K562 (cell line): Measurements from ENCODE around the gene NMRK2. TPM values are rescaled to one million over a fixed set of nuclear protein-coding genes. Genes with fewer than 3 reads are reported as not detected.
A peak's percentile ranks its signal among the peaks of the same experiment; 100 is the strongest.

Experiments
- CBX3 ChIP-seq, 2 experiments: IDR thresholded peaks; 1 replicate in 1 of 2; 2 replicates in 1 of 2; pipeline ENCODE4 v1.6.1; 2012; ENCODE audit warnings: inconsistent platforms in 2 of 2, low read length in 2 of 2, borderline replicate concordance in 1 of 2, control low read depth in 1 of 2
- FUS ChIP-seq: fragments of 200-400 bp; formaldehyde crosslinking; optimal IDR thresholded peaks from 2 replicates; pipeline ENCODE3; 2017; ENCODE audit warnings: low read depth, low read length
- TEAD1 ChIP-seq, 2 experiments: fragments of 450-650 bp in 1 of 2; sonication (generic) in 1 of 2; formaldehyde crosslinking; IDR thresholded peaks; 2 replicates each; pipeline versions ENCODE4 v1.4.0 to v1.8.0; 2020 to 2022; ENCODE audit warnings: mild to moderate bottlenecking in 2 of 2, missing genetic modification reagents in 1 of 2
- polyA plus RNA-seq, 8 experiments: library from polyadenylated mRNA; depleted of rRNA in 4 of 8; stranded (reverse) in 5 of 8; unstranded in 3 of 8; fragments of >200 nt; fragmentation: Nextera tagmentation in 2 of 8; fragmentation: Illumina TruSeq in 1 of 8; extraction: Ambion mirVana in 2 of 8; extraction: Trizol in 1 of 8; gene quantifications; 2 replicates each; pipeline versions ENCODE4 v1.2.1 to v1.2.3, GENCODE V29; 2011 to 2014; ENCODE audit warnings: inconsistent platforms in 1 of 8, missing spikeins in 1 of 8
- total RNA-seq, 7 experiments: library from RNA; depleted of rRNA in 6 of 7; stranded (reverse); fragments of >200 nt in 6 of 7; fragmentation: Illumina TruSeq in 2 of 7; extraction: Trizol in 2 of 7; gene quantifications; 2 replicates each; pipeline versions ENCODE4 v1.2.1 to v1.2.3, GENCODE V29; 2011 to 2021; ENCODE audit warnings: low replicate concordance in 1 of 7
- TF ChIP-seq, protein P1 (sequence below), 2 experiments: fragments of 450-650 bp; formaldehyde crosslinking in 1 of 2; IDR thresholded peaks; 2 replicates each; pipeline versions ENCODE4 v1.4.0 to v1.6.1; 2014 to 2020; ENCODE audit warnings: mild to moderate bottlenecking in 2 of 2, borderline replicate concordance in 1 of 2, low read depth in 1 of 2
- TF ChIP-seq, protein P2 (sequence below): fragments of 200-800 bp; sonication (Bioruptor generic); IDR thresholded peaks from 2 replicates; pipeline ENCODE4 v1.6.1; 2016; ENCODE audit warnings: missing genetic modification characterization, missing compliant biosample characterization
- TF ChIP-seq, protein P3 (sequence below): fragments of 450-650 bp; IDR thresholded peaks from 2 replicates; pipeline ENCODE4 v1.6.1; 2016; ENCODE audit warnings: missing biosample characterization, missing genetic modification characterization
- TF ChIP-seq, protein P4 (sequence below): sonication (generic); formaldehyde crosslinking; IDR thresholded peaks from 2 replicates; pipeline ENCODE4 v1.8.0; 2023; ENCODE audit warnings: mild to moderate bottlenecking, missing genetic modification reagents
- TF ChIP-seq, protein P5 (sequence below), 2 experiments: fragments of 450-650 bp in 1 of 2; sonication (generic) in 1 of 2; formaldehyde crosslinking; conservative IDR thresholded peaks; 2 replicates each; pipeline versions ENCODE4 v1.4.0 to v1.8.1; 2020 to 2022; ENCODE audit warnings: mild to moderate bottlenecking in 1 of 2, missing genetic modification reagents in 1 of 2

Gene NMRK2
- total and polyA plus RNA-seq, 9 of the 15 experiments (the other 6 are each of a cell fraction or from before 2014, with no cell fraction given), result not detected

DNA sequence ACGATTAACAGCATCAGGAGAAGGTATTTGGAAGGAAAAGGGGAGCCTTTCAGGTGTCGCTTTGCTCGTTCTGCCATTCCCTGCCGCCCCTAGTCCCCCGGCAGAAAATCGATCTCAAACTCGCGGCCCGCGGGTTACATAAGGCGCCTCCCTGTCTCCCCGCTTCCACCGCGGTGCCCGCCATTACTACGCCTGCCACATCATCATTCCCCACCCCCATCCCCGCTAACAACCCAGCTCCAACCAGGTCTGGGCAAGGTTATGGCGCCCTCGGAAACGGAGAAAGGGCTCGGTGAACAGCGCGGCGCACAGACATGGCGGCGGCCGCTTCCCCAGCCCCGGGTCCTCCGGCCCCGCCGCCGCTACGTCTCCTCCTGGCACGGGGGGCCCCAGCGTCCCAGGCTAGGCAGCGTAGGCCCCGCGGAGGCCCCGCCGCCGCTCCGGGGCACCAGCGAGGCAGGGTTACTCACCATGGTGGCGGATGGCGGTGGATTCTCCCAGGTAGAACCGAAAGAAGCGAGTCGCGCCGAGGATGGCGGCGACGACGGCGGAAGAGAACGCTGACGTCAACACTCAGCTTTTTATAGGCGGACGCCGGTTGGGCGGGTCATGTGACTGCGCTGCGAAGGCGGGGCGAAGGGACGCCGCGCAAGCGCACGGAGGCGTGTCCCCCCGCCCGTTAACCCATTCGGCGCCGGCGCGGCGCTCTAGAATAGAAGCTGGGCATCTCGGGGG lies 52.2 kb downstream of the NMRK2 start, which contains the start of gene EEF2 (continued):
- TF ChIP-seq, protein P1, sequence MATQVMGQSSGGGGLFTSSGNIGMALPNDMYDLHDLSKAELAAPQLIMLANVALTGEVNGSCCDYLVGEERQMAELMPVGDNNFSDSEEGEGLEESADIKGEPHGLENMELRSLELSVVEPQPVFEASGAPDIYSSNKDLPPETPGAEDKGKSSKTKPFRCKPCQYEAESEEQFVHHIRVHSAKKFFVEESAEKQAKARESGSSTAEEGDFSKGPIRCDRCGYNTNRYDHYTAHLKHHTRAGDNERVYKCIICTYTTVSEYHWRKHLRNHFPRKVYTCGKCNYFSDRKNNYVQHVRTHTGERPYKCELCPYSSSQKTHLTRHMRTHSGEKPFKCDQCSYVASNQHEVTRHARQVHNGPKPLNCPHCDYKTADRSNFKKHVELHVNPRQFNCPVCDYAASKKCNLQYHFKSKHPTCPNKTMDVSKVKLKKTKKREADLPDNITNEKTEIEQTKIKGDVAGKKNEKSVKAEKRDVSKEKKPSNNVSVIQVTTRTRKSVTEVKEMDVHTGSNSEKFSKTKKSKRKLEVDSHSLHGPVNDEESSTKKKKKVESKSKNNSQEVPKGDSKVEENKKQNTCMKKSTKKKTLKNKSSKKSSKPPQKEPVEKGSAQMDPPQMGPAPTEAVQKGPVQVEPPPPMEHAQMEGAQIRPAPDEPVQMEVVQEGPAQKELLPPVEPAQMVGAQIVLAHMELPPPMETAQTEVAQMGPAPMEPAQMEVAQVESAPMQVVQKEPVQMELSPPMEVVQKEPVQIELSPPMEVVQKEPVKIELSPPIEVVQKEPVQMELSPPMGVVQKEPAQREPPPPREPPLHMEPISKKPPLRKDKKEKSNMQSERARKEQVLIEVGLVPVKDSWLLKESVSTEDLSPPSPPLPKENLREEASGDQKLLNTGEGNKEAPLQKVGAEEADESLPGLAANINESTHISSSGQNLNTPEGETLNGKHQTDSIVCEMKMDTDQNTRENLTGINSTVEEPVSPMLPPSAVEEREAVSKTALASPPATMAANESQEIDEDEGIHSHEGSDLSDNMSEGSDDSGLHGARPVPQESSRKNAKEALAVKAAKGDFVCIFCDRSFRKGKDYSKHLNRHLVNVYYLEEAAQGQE (IDR thresholded peaks at IDR 0.05; ENCODE audit: borderline replicate concordance), result peak; percentile 80
- TF ChIP-seq, protein P1 (CRISPR knock-in tag; IDR thresholded peaks at IDR 0.05; ENCODE audit: low read depth), result peak; percentile 65; the same call in 1 of the 2 replicates
- TF ChIP-seq, protein P2, sequence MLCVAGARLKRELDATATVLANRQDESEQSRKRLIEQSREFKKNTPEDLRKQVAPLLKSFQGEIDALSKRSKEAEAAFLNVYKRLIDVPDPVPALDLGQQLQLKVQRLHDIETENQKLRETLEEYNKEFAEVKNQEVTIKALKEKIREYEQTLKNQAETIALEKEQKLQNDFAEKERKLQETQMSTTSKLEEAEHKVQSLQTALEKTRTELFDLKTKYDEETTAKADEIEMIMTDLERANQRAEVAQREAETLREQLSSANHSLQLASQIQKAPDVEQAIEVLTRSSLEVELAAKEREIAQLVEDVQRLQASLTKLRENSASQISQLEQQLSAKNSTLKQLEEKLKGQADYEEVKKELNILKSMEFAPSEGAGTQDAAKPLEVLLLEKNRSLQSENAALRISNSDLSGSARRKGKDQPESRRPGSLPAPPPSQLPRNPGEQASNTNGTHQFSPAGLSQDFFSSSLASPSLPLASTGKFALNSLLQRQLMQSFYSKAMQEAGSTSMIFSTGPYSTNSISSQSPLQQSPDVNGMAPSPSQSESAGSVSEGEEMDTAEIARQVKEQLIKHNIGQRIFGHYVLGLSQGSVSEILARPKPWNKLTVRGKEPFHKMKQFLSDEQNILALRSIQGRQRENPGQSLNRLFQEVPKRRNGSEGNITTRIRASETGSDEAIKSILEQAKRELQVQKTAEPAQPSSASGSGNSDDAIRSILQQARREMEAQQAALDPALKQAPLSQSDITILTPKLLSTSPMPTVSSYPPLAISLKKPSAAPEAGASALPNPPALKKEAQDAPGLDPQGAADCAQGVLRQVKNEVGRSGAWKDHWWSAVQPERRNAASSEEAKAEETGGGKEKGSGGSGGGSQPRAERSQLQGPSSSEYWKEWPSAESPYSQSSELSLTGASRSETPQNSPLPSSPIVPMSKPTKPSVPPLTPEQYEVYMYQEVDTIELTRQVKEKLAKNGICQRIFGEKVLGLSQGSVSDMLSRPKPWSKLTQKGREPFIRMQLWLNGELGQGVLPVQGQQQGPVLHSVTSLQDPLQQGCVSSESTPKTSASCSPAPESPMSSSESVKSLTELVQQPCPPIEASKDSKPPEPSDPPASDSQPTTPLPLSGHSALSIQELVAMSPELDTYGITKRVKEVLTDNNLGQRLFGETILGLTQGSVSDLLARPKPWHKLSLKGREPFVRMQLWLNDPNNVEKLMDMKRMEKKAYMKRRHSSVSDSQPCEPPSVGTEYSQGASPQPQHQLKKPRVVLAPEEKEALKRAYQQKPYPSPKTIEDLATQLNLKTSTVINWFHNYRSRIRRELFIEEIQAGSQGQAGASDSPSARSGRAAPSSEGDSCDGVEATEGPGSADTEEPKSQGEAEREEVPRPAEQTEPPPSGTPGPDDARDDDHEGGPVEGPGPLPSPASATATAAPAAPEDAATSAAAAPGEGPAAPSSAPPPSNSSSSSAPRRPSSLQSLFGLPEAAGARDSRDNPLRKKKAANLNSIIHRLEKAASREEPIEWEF (CRISPR knock-in tag), result no peak
- TF ChIP-seq, protein P3, sequence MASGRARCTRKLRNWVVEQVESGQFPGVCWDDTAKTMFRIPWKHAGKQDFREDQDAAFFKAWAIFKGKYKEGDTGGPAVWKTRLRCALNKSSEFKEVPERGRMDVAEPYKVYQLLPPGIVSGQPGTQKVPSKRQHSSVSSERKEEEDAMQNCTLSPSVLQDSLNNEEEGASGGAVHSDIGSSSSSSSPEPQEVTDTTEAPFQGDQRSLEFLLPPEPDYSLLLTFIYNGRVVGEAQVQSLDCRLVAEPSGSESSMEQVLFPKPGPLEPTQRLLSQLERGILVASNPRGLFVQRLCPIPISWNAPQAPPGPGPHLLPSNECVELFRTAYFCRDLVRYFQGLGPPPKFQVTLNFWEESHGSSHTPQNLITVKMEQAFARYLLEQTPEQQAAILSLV (tag), result no peak
- TF ChIP-seq, protein P4, sequence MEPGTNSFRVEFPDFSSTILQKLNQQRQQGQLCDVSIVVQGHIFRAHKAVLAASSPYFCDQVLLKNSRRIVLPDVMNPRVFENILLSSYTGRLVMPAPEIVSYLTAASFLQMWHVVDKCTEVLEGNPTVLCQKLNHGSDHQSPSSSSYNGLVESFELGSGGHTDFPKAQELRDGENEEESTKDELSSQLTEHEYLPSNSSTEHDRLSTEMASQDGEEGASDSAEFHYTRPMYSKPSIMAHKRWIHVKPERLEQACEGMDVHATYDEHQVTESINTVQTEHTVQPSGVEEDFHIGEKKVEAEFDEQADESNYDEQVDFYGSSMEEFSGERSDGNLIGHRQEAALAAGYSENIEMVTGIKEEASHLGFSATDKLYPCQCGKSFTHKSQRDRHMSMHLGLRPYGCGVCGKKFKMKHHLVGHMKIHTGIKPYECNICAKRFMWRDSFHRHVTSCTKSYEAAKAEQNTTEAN (CRISPR knock-in tag), result peak; percentile 86; the same call in 1 of the 2 replicates
- TF ChIP-seq, protein P5, sequence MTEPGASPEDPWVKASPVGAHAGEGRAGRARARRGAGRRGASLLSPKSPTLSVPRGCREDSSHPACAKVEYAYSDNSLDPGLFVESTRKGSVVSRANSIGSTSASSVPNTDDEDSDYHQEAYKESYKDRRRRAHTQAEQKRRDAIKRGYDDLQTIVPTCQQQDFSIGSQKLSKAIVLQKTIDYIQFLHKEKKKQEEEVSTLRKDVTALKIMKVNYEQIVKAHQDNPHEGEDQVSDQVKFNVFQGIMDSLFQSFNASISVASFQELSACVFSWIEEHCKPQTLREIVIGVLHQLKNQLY (CRISPR knock-in tag; conservative IDR thresholded peaks at IDR 0.05), result peak; percentile 3 to 85; a peak in 1 of 4 replicates
- 0 out of 3 replicates have a peak, but pooled peaks of 1 of the 2 experiments have one; percentile 32 for TF ChIP-seq CBX3 (IDR thresholded peaks at IDR 0.05; ENCODE audit: borderline replicate concordance in 1 of 2, low read length in 2 of 2)
- peak; percentile 63 for TF ChIP-seq FUS
- peak in 1 of 2 experiments; percentile 38; a peak in 2 of 4 replicates for TF ChIP-seq TEAD1 (CRISPR knock-in tag; IDR thresholded peaks at IDR 0.05)
